ENCODE measurements around the gene BROX.
"Not testable (repeated sequence)": the region's sequence is repeated elsewhere in the genome, so short reads cannot be mapped to it uniquely, and the experiment has no call there.

The BROX gene

DNA sequence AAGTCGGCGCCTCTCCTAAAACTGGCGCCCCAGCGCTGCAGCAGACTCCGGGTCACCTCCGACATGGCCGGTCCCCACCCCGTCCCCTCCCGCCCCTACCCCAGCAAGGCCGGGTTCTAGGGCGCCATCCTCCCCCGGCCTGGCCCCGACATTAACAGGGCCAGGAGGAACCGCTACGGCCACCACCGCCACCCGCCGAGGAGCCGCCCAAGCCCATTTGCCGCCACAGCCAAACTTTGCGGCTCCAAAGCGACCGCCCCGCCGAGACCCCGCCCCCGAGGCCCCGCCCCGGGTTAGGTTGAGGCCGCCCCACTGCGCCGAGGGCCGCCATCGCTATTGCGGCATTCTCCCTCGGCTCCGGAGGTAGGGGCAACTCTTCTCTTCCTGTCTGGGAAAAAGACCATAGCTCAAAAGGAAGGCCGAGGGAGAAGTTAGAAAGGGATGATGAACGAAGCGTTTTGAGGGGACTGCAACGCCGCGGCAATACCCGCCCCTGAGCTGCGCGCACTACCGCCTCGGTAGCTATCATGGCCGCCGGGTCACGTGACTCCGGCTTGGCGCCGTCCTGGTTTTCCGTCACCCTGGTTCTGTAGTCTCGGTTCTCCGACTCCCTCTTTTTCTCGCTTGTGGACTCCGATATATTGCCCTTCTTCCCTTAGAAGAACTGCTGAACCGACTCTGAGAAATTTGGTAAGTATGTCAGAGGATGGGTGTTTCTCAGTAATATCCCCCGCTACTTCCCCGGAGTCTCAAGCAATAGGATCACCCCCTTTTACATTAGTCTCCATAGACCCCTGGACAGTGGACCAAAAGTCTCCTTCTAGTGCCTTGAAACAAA lies at the start of gene BROX, which contains the start of gene AIDA:
Gene BROX, plus strand, starts transcription at position 312 of the 838 bp plus-strand sequence. CDS start 3,136 bp downstream, outside the sequence.
Gene AIDA, minus strand, starts transcription at position 239 of the 838 bp plus-strand sequence. Its CDS starts 174 bp downstream, at position 65.
- DNase-seq (ENCODE audit: low spot score), result peak; percentile 92

GRCh38 chr1:222663431-222663934 lies 48.9 kb upstream of the BROX start:
- no peak for DNase-seq (ENCODE audit: low spot score)

GRCh38 chr1:222665964-222666363 lies 46.4 kb upstream of the BROX start:
- no peak for DNase-seq (ENCODE audit: low spot score)

DNA sequence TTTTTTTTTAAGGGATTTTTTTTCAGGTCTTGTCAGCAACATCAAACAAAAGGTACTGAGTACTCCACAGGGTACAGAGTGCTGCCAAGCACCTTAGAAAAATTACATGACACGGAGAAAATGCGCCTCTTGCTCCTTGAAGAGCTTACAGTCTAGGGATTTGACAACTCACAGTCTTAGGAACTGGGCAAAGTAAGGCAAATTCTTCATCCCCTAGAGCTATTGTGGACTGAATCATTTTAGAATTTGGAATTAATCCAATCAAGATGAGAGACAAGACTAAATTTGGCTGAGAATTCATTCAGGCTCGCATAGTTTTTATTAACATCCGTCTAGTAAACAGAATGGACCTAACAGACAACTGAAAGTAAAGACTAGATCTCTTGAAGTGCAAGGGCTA lies 44.2 kb upstream of the BROX start:
- not testable (repeated sequence) for DNase-seq (ENCODE audit: low spot score)

DNA sequence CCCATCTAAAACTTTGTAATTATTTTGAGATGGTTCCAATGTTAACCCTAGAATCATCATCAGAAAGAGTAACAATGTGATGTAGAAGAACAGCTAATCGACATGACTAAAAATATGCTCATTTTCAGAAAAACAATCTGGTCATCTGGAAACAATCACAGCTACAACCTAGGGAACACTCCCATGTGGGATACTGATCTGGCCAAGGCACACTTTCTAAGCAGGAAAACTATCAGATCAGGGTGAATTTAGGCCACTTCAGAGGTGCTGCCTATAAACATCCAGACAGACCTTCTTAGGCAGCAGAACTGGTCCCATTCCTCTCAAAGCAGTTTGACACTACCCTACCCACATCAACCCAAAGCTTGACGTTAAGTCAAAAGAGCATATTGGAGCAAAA lies 43.3 kb upstream of the BROX start:
- not testable (repeated sequence) for DNase-seq (ENCODE audit: low spot score)

DNA sequence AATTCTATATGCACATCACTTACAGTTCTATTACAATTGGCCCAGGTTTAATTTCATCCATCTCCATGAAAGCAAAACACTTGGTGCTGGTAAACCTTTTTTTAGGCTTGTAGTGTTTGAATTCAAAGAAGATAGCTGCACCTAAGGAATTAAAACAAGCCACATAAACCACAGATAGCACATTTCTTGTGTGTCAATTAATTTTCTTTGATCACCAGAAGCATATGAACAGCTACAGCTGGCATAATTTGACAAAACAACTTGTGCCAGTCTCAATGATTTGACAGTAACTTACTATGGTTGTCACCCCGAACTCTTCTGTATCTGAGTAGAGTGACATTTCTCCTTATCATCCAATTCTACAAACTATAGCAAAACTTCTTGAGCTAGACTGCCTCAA lies 42.3 kb upstream of the BROX start:
- DNase-seq (ENCODE audit: low spot score), result no peak

GRCh38 chr1:222680080-222680479 lies 32.3 kb upstream of the BROX start:
- no peak for DNase-seq (ENCODE audit: low spot score)

GRCh38 chr1:222691016-222691415 lies 21.3 kb upstream of the BROX start:
- DNase-seq (ENCODE audit: low spot score), result no peak

DNA sequence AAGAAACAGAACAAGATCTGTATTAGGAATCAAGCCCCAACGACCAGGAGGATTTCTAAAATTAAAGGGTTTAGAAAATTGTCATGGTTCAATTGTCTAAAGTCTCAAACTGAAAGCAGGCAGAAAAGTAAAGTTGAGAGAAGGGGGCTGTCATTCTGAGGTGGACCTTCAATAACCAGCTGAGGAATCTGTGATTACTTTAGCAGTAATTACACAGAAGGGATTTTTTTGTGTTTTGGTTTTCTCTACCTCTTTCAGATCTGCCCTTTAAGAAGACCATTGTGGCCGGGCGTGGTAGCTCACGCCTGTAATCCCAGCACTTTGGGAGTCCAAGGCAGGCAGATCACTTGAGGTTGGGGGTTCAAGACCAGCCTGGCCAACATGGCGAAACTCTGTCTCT lies 17.4 kb upstream of the BROX start:
- no peak for DNase-seq (ENCODE audit: low spot score)

DNA sequence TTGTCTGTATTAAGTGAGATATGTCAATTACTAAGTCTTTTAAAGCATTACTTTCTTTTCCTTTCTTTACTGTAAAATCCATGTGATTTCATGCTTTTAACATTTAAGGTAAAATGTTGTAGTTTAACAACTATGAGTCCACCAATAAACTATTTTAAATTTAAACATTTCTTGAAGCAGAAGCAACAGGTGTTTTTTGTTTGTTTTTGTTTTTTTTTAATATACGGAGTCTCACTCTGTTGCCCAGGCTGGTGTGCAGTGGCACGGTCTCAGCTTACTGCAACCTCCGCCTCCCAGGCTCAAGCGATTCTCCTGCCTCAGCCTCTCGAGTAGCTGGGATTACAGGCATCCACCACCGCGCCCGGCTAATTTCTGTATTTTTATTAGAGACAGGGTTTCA lies 15.6 kb upstream of the BROX start:
- no peak for DNase-seq (ENCODE audit: low spot score)

- DNase-seq (ENCODE audit: low spot score), result no peak
These were observed 15.2 kb upstream of the BROX start for GRCh38 chr1:222697203-222697602.

- no peak for DNase-seq (ENCODE audit: low spot score)
These were observed 14.5 kb upstream of the BROX start for GRCh38 chr1:222697826-222698225.

DNA sequence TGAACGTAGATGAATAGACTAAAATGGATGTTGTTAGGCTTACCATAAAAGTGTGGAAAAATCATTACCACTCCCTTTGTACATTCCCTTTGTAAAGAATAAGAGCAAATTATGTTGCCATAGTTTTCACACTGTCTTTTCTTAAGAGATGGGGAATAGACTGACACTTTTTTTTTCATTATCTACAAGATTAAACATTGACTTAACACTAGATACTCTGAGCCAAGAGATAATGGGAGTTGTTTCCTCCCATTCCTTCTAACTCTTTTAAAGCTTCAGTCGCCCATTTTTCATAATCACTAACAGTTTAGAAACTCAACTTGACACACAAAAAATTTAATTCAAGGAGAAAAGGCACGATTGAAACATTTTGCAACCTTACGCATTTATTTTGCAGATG lies 10.2 kb upstream of the BROX start:
- no peak for DNase-seq (ENCODE audit: low spot score)

DNA sequence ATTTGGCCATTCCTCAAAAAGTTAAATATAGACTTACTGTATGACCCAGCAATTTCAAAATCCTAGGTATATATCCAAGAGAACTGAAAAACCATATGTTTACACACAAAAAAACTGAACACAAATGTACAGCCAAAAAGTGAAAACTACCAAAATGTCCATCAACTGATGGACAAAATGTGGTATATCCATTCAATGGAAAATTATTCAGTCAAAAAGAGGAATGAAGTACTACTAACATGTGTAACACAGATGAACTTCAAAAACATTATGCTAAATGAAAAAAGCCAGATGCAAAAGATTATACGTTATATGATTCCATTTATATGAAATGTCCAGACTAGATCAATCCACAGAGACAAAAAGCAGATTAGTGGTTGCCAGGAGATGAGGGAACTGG lies 8.1 kb upstream of the BROX start:
- DNase-seq (ENCODE audit: low spot score), result no peak

DNA sequence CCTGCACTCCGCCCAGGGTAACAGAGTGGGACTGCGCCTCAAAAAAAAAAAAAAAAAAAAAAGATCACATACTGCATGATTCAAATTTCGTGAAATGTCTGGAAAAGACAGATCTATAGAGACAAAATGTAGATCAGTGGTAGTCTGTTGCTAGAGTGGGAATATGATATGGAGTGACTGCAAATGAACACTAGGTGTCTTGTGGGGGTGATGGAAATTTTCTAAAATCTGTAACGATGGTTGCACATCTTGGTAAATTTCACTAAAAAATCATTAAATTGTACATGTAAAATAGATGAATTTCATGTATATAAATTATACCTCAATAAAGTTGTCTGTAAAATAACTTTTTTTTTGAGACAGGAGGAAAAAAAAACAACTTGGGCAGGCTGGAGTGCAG lies 5.5 kb upstream of the BROX start:
- no peak for DNase-seq (ENCODE audit: low spot score)

DNA sequence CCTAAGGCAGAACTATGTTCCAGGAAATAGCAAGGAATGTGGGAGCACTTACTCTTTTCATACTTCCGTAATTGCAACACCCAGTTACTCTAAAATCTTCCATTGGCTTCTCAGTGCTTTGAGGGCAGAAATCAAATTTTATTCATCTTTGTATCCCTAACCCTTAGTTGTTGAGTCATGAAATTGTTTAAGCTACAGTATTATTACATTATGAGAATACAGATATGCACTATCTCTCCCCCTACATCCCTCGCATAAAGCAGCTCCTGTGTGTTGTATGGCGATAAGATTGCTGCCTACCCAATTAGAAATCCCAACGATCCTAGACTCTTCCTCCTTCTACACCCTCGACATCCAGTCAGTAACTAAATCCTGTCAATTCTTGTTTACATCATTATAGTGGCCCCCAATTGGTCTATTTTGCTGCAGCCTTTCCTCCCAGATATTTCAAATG lies 2.6 kb upstream of the BROX start:
- DNase-seq (ENCODE audit: low spot score), result no peak

GRCh38 chr1:222711319-222712252 lies 778 bp upstream of the BROX start:
- DNase-seq (ENCODE audit: low spot score), result peak; percentile 65

GRCh38 chr1:222713091-222713961 lies 962 bp downstream of the BROX start:
- peak; percentile 95 for DNase-seq (ENCODE audit: low spot score)

DNA sequence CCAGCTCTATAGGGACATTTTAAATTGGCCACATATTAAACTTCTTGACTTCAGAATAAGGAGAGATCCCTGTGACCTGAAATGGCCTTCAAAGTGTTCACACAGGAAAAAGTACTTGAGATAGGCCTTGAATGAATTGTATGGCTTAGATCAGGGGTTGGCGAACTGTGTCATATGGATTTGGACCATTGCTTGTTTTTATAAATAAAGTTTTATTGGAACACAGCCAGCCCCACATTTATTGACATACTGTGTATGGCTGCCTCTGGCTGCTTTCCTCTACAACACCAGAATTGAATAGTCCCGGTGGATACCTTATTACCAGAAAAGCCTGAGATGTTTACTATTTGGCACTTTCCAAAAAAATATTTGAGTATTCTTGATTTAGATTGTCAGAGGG lies 4.0 kb downstream of the BROX start:
- no peak for DNase-seq (ENCODE audit: low spot score)

DNA sequence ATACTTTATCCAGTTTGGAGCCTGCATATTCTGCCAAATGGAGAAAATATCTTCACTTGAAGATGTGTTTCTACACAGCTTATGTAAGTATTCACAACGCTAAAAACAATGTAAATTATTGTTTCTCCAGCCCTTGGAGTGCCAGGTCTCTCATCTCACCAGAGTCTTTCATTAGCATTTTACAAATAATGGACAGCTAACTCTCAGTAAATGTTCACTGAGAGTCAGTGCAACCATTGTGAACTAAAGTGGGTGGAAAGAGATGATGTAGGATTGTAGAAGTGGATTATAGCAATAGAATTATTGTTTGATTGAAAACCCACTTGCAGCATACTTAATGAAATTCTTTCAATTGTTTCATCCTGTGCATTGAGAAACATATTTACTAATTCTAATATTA lies 16.4 kb downstream of the BROX start:
- DNase-seq (ENCODE audit: low spot score), result peak; percentile 59

GRCh38 chr1:222730866-222731265 lies 18.5 kb downstream of the BROX start:
- no peak for DNase-seq (ENCODE audit: low spot score)

All from putamen (tissue), 1 donor.